Stimulated activated CD8-positive, alpha-beta memory T cell treated with anti-CD3 and anti-CD28 coated beads, Interleukin-4, amount 100 ng/mL, for 4 hours (primary cell): ENCODE results near the gene FLRT1.

Source experiments
- DNase-seq, 2 donors: peaks; one replicate each; pipeline ENCODE4 v3.0.0-alpha.2; 2020; ENCODE audit warnings: low read depth in 2 of 2, low spot score in 1 of 2

Gene FLRT1

GRCh38 chr11:64063777-64064176 lies 28.0 kb downstream of the FLRT1 start:
- DNase-seq: no peak

- no peak for DNase-seq
Observed at GRCh38 chr11:64064374-64065140, 28.8 kb downstream of the FLRT1 start.

- no peak for DNase-seq
Observed at GRCh38 chr11:64065141-64065465, 29.4 kb downstream of the FLRT1 start.

GRCh38 chr11:64065712-64066111 lies 30.0 kb downstream of the FLRT1 start:
- DNase-seq: no peak

GRCh38 chr11:64067230-64067993 lies 31.7 kb downstream of the FLRT1 start:
- no peak for DNase-seq

GRCh38 chr11:64068705-64069400 lies 33.1 kb downstream of the FLRT1 start:
- no peak for DNase-seq

- DNase-seq: no peak
Observed at GRCh38 chr11:64069401-64070313, 33.9 kb downstream of the FLRT1 start.

DNA sequence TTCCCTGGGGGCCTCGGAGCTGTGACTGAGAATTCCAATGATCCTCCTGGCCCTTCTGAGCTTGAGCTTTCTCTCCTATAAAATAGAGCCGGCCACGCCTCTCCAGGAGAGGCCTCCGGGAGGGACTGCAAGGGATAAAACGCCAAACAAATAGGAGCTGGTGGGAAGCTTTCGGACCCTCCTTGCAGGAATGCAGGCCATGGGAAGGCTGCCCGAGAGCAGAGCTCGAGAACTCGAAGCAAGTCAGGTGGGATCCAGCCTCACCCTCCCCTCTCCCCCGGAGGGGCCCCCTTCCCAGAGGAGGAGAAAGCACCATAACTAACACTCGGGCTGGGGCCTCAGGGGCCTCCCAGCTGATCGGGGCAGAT lies 34.6 kb downstream of the FLRT1 start:
- no peak for DNase-seq

DNA sequence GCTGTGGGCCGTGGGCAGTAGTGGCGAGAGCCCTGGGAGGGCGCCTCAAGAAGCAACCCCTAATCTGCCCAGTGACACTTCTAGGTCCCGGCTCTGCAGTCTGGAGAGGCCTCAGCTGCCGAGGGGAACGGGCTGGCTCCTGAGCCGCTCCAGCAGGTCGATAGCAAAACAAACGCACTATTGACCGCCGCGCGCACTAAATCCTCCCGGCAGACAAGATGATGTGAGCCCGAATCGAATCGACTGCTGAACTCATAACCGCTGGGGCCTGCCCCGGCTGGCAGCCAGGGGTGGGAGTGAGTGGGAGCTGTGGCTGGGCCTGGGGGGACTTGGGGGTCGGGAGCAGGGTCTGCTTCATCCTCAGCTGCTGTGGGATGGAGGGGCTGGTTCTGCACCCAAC lies 36.1 kb downstream of the FLRT1 start:
- DNase-seq: no peak

DNA sequence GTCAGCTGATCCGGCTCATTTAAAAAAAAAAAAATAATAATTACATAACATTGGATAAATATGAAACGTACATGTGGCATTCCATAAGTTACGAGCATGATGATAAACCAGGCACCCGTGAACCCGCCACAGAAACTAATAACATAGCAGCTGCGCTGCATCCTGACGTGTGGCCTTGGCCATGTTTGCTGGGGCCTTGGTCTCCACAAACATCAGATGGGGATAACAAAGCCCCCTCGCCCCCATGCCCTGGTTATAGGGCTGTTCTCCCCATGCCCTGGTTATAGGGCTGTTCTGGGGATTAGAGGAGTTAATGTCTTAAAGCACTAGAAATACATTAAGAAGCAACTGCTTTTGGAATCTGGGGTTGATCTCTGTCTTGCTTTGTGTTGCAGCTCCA lies 36.7 kb downstream of the FLRT1 start:
- DNase-seq: no peak

DNA sequence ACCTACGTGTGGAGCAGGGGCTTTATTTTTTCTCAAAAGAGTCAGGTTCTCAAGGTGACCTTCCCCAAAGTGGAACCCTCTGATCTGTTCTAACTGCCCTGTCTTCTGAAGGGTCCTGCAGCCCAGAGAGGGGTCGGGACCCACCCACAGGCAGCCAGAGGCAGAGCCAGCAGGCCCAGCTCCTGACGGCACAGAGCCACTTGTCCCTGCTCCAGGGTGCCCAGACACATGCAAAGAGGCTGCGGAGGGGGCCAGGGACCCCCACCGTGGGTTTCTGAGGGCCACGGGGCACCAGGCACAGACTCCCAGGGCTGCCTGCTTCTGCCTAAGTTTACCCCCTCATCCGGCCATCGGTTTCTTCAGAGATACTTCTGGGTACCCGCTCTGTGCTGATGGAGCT lies 37.1 kb downstream of the FLRT1 start:
- no peak for DNase-seq

DNA sequence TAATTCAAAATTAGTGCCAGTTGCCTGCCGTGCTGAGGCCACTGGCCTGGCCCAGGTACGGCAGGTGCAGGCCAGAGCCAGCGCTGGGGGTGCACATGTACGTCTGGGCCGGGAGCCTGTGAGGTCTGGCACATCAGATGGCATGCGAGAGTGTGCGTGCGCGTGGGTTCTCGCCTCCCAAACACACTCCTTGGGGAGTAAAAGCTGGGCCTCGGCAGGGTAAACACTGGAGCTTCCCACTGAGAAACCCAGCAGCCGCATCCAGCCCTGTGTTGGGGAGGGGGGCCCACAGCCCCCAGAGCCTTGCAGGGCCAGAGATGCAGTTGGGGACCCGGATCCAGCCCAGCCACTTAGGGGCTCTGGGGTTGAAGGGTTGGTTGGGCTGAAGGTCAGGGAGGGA lies 37.8 kb downstream of the FLRT1 start:
- DNase-seq: no peak

DNA sequence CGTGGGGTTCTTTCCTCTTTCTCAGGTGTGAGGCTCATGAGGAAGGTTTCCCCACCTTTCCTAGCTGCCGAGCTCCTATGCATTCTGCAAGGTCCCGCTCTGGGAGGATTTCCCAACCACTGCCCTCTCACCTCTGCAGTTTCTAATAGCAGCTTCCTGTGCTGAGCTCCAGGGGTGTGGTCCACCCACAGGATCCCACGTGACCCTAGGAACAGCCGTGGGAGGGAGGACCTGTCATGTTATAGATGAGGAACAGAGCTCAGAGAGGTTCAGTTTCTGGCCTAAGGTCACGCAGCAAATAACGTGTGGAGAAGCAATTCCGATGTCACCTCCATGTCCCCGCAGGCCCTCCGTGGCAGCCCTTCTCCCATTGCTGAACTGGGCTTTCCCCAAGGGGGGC lies 38.5 kb downstream of the FLRT1 start:
- DNase-seq: no peak

- DNase-seq: no peak
Observed at GRCh38 chr11:64076758-64077157, 41.0 kb downstream of the FLRT1 start.

DNA sequence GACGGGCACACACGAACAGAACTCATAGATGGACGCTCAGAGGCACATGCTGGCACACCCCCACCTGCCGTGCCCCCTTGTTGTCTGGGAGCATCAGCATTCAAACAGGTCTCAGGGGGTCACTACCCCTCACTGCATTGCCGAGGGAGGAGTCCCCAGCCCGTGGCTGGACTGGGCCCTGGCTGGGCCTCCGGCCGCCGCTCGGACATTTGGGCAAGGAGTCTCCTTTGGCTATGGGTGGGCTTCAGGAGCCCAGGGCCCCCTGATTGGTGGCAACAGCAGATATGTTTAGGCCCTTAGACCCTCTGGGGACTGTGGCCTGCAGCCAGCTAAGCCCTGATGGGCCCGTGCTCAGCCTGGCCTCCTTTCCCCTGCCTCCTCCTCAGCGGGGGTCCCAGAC lies 41.9 kb downstream of the FLRT1 start:
- no peak for DNase-seq

GRCh38 chr11:64078284-64078683 lies 42.6 kb downstream of the FLRT1 start:
- no peak for DNase-seq

DNA sequence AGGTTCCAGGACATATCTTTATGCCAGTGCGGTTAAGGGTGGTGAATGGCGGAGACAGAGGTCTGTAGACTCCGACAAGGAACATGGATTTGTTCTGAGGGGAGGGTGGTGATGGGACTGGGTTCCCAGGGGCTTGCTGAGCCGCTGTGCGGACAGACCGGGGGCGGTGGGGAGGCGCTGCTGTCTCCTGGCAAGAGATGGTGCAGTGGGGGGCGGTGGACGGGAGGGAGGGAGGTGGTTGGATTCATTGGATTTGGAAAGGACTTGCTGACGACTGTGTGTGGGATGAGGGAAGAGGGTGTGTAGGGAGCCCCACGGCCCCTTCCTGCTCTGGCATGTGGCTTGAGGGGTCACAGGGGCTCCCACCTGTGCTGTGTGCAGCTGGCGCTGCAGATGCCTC lies 43.2 kb downstream of the FLRT1 start:
- DNase-seq: no peak

DNA sequence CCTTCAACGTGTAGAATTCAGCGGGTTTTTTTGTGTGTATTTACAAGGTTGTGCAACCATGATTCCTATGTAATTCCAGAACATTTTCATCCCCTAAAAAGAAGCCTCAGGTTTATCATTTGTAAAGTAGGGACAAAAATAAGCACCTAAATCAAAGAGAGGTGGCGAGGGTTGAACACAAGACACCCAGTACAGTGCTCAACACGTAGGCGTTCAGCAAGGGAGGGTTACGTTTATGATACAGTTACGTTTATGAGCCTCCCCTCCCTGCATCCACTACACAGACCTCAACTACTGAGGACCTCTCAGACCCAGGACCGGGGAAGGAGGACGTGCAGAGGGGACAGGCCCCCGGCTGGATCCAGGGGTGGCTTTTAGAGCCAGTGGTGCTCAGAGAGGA lies 44.7 kb downstream of the FLRT1 start:
- no peak for DNase-seq

GRCh38 chr11:64081745-64082442 lies 46.2 kb downstream of the FLRT1 start:
- no peak for DNase-seq

GRCh38 chr11:64083398-64084080 lies 47.8 kb downstream of the FLRT1 start:
- no peak for DNase-seq
